ENCODE measurements around the gene GBA2.

GBA2 gene

GRCh38 chr9:35736201-35736633, 12.8 kb downstream of the GBA2 start:
- DNase-seq, result peak; percentile 93

DNA sequence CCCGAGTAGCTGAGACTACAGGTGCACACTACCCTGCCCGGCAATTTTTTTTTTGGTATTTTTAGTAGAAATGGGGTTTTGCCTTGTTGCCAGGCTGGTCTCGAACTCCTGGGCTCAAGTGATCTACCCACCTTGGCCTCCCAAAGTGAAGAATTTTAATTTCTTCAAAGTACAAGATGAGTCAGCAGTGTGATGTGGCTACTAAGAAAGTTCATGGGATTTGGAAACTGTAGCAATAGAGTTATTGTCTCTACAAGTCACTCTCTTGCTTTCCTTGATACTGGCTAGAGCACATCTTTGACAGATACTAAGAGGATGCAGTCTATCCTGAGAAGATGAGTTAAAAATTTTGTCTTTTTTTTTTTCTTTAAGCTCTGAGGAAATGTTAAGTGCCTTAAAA, 14.9 kb downstream of the GBA2 start:
- no peak for DNase-seq

- DNase-seq, result peak; percentile 91
Measured at GRCh38 chr9:35732800-35733541, 16.1 kb downstream of the GBA2 start.

DNA sequence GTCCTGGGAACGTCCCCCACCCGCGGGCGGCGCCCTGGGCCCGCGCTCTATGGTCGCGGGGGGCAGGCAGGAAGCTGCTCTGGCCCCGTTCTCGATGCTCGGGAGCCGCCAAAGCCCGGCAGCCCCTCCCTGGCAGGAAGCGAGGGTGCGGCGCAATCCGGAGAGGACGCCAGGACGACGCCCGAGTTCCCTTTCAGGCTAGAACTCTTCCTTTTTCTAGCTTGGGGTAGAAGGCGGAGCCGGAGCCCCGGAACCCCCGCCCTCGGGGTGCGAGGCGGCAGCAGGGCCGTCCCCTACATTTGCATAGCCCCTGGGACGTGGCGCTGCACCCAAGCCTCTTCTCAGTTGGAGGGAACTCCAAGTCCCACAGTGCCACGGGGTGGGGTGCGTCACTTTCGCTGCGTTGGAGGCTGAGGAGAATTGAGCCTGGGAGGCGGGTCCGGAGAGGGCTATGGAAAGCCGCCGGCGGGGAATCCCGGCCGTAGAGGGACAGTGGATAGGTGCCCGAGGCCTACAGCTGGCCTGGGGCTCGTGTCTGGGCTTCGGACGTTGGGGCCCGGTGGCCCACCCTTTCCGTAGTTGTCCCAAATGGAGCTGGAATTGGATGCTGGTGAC, 16.7 kb downstream of the GBA2 start, which contains the start of the genes CREB3 and TLN1:
CREB3 (plus strand) TSS at position 482 of the 615 bp plus-strand sequence; CDS start at position 589, 107 bp downstream.
TLN1 (minus strand) TSS at position 11 of the 615 bp plus-strand sequence. CDS start 6,501 bp downstream, outside the sequence.
- DNase-seq, result peak; percentile 99

GRCh38 chr9:35731415-35732184, 17.4 kb downstream of the GBA2 start:
- DNase-seq, result no peak

DNA sequence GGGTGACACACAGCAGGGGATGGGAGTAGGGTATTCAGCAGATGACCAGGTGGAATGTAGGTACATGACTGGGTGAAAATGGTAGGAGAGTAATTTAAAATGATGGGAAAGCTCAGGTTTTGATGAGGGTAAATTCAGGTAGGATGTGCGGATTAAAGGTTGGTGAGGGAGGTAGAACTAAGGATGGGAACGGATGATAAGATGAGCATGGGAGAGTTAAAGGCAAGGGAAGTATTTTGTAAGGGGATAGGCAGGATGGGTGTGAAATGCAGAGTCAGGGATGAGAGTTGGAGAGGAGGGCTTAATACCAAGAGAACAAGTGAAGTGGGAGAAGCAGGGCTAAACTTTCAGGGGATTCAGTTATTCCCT, 18.6 kb downstream of the GBA2 start:
- DNase-seq, result no peak

- DNase-seq, result peak; percentile 77
Measured at GRCh38 chr9:35729700-35730485, 19.1 kb downstream of the GBA2 start.

DNA sequence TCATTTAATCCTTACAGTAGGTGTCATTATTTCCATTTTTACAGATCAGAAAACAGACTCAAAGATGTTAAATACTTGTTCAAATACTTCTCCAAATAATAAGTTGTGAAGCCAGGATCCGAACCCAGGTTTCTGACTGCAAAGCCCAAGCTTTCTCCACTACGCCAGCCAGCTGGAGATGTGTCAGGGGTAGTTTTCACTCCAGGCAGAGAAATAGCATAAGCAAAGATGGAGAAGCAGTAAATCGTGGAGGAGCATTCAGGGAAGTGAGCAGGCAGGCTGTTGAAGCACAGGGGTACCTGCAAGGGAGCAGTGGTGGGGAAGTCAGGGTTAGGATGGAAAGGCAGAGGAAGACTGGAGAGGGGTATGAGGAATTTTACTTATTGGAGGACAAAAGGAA, 19.9 kb downstream of the GBA2 start:
- DNase-seq, result no peak

GRCh38 chr9:35728041-35728971, 20.7 kb downstream of the GBA2 start:
- peak; percentile 92 for DNase-seq

DNA sequence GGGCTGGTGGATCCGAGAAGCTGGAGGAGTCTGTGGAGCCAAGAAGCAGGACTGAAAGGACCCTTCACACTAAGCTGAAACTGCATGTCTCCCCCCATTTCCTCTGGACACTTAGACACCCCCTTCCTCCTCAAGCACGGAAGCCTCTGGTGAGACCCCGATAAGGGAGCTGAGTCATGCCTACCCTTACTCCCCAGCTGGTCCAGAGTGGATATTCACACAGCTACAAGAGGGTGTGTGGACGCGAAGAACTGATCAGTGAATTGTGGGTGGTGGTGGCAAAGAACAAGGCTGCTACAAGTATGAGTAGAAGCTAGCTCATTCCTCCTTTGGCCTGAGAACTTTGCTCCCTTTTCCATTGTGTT, 21.4 kb downstream of the GBA2 start:
- DNase-seq, result no peak

GRCh38 chr9:35726931-35727330, 22.1 kb downstream of the GBA2 start:
- DNase-seq, result no peak

DNA sequence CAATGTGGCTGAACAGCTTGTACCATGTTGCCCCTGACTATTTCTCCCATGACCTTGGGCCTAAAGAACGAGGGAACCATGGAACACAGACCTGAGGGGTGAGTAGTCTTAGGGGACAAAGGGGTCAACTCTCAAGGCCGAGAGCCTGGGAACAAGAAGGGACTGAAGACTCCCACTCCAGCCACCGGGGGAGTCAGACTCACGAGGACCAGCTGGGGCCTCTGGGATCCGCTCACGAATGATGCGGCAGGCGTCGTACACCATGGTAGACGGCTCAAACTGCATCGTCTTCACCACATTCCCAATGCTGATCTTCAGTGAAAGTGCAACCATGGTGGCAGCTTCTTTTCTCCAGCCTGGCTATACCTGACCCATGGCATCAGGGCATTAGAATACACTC, 23.7 kb downstream of the GBA2 start:
- DNase-seq, result no peak

DNA sequence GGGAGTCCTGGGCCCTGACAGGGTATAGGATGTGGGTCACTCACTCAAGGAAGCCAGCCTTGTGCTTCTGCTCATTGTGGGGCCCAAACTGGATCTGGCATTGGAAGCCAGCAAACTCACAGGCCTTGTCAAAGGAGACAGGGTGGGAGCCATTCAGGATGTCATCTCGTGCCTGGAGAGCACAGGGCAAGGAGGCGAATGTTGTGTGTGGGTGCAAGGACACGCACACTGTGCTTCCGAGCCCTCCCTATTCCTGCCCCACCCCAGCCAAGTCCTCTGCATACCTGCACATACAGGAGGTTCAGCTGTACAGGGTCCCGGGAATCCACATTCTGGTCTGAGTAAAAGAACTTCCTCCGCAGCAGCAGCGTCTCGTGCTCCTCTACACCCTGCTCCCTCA, 25.1 kb downstream of the GBA2 start:
- no peak for DNase-seq

DNA sequence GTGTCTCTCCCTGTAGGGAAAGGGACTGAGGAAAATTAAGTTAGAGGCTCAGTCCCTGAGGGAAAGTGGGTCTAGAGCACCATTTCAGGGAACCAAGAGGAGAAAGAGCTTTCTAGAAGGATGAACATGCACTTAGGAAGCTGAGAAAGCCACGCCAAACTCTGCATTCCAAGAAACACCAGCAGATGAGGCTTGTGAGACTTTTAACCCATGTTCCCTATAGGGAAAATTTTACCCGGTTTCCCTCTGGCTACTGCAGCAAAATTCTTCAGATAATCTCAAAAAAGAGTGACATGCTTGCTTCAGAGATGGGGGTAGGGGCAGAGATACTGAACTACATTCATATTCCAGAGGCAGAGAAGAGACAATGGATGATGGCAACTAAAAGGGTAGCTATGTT, 25.6 kb downstream of the GBA2 start:
- DNase-seq, result no peak

DNA sequence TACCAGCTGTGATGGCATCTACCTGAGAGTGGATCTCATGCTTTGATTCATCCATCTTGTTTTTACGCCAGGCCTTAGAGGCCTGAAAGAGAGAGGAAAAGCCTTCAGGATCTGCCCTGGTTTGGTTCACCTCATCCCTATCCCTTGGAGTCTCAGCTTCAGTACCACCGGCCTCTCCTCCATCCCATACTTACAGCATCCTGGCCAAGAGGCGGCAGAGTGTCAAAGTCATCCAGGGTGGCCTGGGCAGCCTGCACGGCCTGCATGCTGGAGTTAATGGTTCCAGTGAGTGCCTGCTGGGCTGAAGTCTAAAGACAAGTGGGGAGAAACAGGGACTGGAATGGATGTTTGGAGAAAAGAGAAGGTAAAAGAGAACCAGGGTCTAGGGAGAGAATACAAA, 29.5 kb downstream of the GBA2 start:
- DNase-seq, result no peak

GRCh38 chr9:35718721-35719511, 30.1 kb downstream of the GBA2 start:
- no peak for DNase-seq

GRCh38 chr9:35717132-35717870, 31.7 kb downstream of the GBA2 start:
- no peak for DNase-seq

GRCh38 chr9:35716230-35716629, 32.8 kb downstream of the GBA2 start:
- DNase-seq, result no peak

GRCh38 chr9:35714579-35715252, 34.3 kb downstream of the GBA2 start:
- no peak for DNase-seq

- DNase-seq, result no peak
Measured at GRCh38 chr9:35714123-35714522, 34.9 kb downstream of the GBA2 start.

All from islet precursor cell (in vitro differentiated cells).